Measurements from ENCODE around the gene PPP1R1A. TPM values are rescaled to one million over a fixed set of nuclear protein-coding genes. Genes with fewer than 3 reads are reported as not detected.

The PPP1R1A gene
- total and polyA plus RNA-seq, 2 donors (not counting 1 experiment from before 2014, with no cell fraction given), result not detected

- intact Hi-C loops (cut with micrococcal nuclease), result no loop called here
- Mint-ChIP-seq H3K4me3 (no peak overlapping the region), H3K9me3 (ENCODE audit: insufficient read depth) (no peaks in the 10 kb centered on the region), H3K4me1 (peaks cover 2% of the 10 kb centered on the region), H3K27ac (no peak overlapping the region), H3K27me3 (peaks cover 15% of the 10 kb centered on the region)
- ChIA-PET CTCF (interaction anchor here (1.5 to 2.7 kb wide), 2 partner anchors 10 to 27 kb away, joined by 4 to 13 read pairs; no protein-coding TSS in a partner anchor), POLR2A (no interaction called here)
- Histone ChIP-seq H2AFZ (ENCODE audit: insufficient read depth, low read depth, low read length, poor library complexity, severe bottlenecking) (no peak overlapping the region), H3K4me1 (ENCODE audit: control insufficient read depth in 2 of 2, insufficient read depth in 2 of 2, low read length in 2 of 2) (no peaks in the 10 kb centered on the region), H3K9me3 (ENCODE audit: control extremely low read depth in 1 of 3, control insufficient read depth in 2 of 3, insufficient read depth in 1 of 3, low read length in 2 of 3) (no peaks in the 10 kb centered on the region), H3K4me3 (ENCODE audit: control extremely low read depth in 1 of 5, extremely low read depth in 1 of 5, insufficient read depth in 1 of 5, low read depth in 2 of 5, low read length in 4 of 5) (no peak overlapping the region), H3K9ac (ENCODE audit: low read length) (no peak overlapping the region), H3K27me3 (replicated peaks in 1 of 4; ENCODE audit: control extremely low read depth in 1 of 4, control insufficient read depth in 3 of 4, insufficient read depth in 4 of 4, low read length in 3 of 4) (peaks cover 0 to 14% (median 2%) of the 10 kb centered on the region in 4 experiments), H4K20me1 (ENCODE audit: control insufficient read depth, insufficient read depth, low read length, poor library complexity, severe bottlenecking) (no peaks in the 10 kb centered on the region), H3K36me3 (replicated peaks in 1 of 2; ENCODE audit: control extremely low read depth in 1 of 2, control insufficient read depth in 1 of 2, extremely low read depth in 1 of 2, insufficient read depth in 2 of 2, low read length in 1 of 2) (no peaks in the 10 kb centered on the region), H3K4me2 (replicated peaks; ENCODE audit: low read depth, low read length, poor library complexity, severe bottlenecking) (no peak overlapping the region), H3K79me2 (ENCODE audit: control insufficient read depth, insufficient read depth, low read length) (no peaks in the 10 kb centered on the region), H3K27ac (ENCODE audit: low read length in 2 of 2) (no peak overlapping the region)
- ATAC-seq (ENCODE audit: low read depth) (no peak), DNase-seq (no peak)
- TF ChIP-seq CTCF (IDR thresholded peaks at IDR 0.05) (no peak), EZH2 (IDR thresholded peaks at IDR 0.05; ENCODE audit: borderline replicate concordance, insufficient read depth, low read depth, low read length, poor library complexity, severe bottlenecking) (no peak)
- WGBS (ENCODE audit: insufficient coverage), result 83% methylated on average over 1 of the region's 4 CpGs
Observed at GRCh38 chr12:54606556-54606955, 18.1 kb upstream of the PPP1R1A start.

- intact Hi-C loops (cut with micrococcal nuclease), result no loop called here
- ChIA-PET CTCF (interaction anchor here (0.7 to 2.7 kb wide), 4 partner anchors 7 to 93 kb away, joined by 3 to 13 read pairs (median 3); no protein-coding TSS in a partner anchor), POLR2A (no interaction called here)
- Mint-ChIP-seq H3K27me3 (peaks cover 7% of the 10 kb centered on the region), H3K4me1 (peaks cover 2% of the 10 kb centered on the region), H3K4me3 (no peak overlapping the region), H3K9me3 (ENCODE audit: insufficient read depth) (no peaks in the 10 kb centered on the region), H3K27ac (no peak overlapping the region)
- H3K27ac ChIP-seq (ENCODE audit: low read length in 2 of 2), result no peak overlapping the region
- peaks cover 0 to 12% (median 2%) of the 10 kb centered on the region in 4 experiments for H3K27me3 ChIP-seq (replicated peaks in 1 of 4; ENCODE audit: control extremely low read depth in 1 of 4, control insufficient read depth in 3 of 4, insufficient read depth in 4 of 4, low read length in 3 of 4)
- no peak overlapping the region for H3K4me2 ChIP-seq (replicated peaks; ENCODE audit: low read depth, low read length, poor library complexity, severe bottlenecking)
- WGBS (ENCODE audit: insufficient coverage), result 87% methylated on average over 1 of the region's 6 CpGs
- H3K9me3 ChIP-seq (ENCODE audit: control extremely low read depth in 1 of 3, control insufficient read depth in 2 of 3, insufficient read depth in 1 of 3, low read length in 2 of 3), result no peaks in the 10 kb centered on the region
- DNase-seq (no peak), ATAC-seq (ENCODE audit: low read depth) (no peak)
- no peak overlapping the region for H3K9ac ChIP-seq (ENCODE audit: low read length)
- no peak overlapping the region for H3K4me3 ChIP-seq (ENCODE audit: control extremely low read depth in 1 of 5, extremely low read depth in 1 of 5, insufficient read depth in 1 of 5, low read depth in 2 of 5, low read length in 4 of 5)
- no peak overlapping the region for H2AFZ ChIP-seq (ENCODE audit: insufficient read depth, low read depth, low read length, poor library complexity, severe bottlenecking)
- H3K4me1 ChIP-seq (ENCODE audit: control insufficient read depth in 2 of 2, insufficient read depth in 2 of 2, low read length in 2 of 2), result no peaks in the 10 kb centered on the region
- H4K20me1 ChIP-seq (ENCODE audit: control insufficient read depth, insufficient read depth, low read length, poor library complexity, severe bottlenecking), result no peaks in the 10 kb centered on the region
- no peaks in the 10 kb centered on the region for H3K36me3 ChIP-seq (replicated peaks in 1 of 2; ENCODE audit: control extremely low read depth in 1 of 2, control insufficient read depth in 1 of 2, extremely low read depth in 1 of 2, insufficient read depth in 2 of 2, low read length in 1 of 2)
- no peak for TF ChIP-seq EZH2 (IDR thresholded peaks at IDR 0.05; ENCODE audit: borderline replicate concordance, insufficient read depth, low read depth, low read length, poor library complexity, severe bottlenecking)
- no peak for TF ChIP-seq CTCF (IDR thresholded peaks at IDR 0.05)
- no peaks in the 10 kb centered on the region for H3K79me2 ChIP-seq (ENCODE audit: control insufficient read depth, insufficient read depth, low read length)
Observed at GRCh38 chr12:54605138-54605970, 16.9 kb upstream of the PPP1R1A start.

All from B cell (primary cell).